Measurements from ENCODE around the gene PSMB4.
A peak's percentile ranks its signal among the peaks of the same experiment; 100 is the strongest.
"Not testable (repeated sequence)": the region's sequence is repeated elsewhere in the genome, so short reads cannot be mapped to it uniquely, and the experiment has no call there.

PSMB4 gene

GRCh38 chr1:151399324-151400171 is at the start of gene PSMB4:
TSS of gene PSMB4 (plus strand) at chr1:151399573. CDS start at chr1:151399588, 15 bp downstream.
- DNase-seq, result peak; percentile 92

GRCh38 chr1:151350323-151350722 is 49.0 kb upstream of the PSMB4 start:
- DNase-seq, result not testable (repeated sequence)

- DNase-seq, result no peak
Observed at GRCh38 chr1:151352021-151352718, 47.2 kb upstream of the PSMB4 start.

- DNase-seq, result no peak
Observed at GRCh38 chr1:151356696-151357095, 42.7 kb upstream of the PSMB4 start.

- DNase-seq, result no peak
Observed at GRCh38 chr1:151361883-151362282, 37.5 kb upstream of the PSMB4 start.

GRCh38 chr1:151362308-151363155 is 36.8 kb upstream of the PSMB4 start:
- DNase-seq, result no peak

GRCh38 chr1:151364996-151365395 is 34.4 kb upstream of the PSMB4 start:
- no peak for DNase-seq

GRCh38 chr1:151367658-151368392 is 31.5 kb upstream of the PSMB4 start:
- DNase-seq, result no peak

- DNase-seq, result no peak
Observed at GRCh38 chr1:151368393-151369301, 30.7 kb upstream of the PSMB4 start.

- DNase-seq, result no peak
Observed at GRCh38 chr1:151369302-151369610, 30.1 kb upstream of the PSMB4 start.

GRCh38 chr1:151369621-151370048 is 29.7 kb upstream of the PSMB4 start:
- DNase-seq, result no peak

GRCh38 chr1:151370211-151370911 is 29.0 kb upstream of the PSMB4 start:
- DNase-seq, result no peak

GRCh38 chr1:151371370-151372057 is 27.9 kb upstream of the PSMB4 start:
- DNase-seq, result peak; percentile 80

- peak; percentile 81 for DNase-seq
Observed at GRCh38 chr1:151372058-151372934, 27.1 kb upstream of the PSMB4 start, which contains the start of gene SELENBP1. TSS of gene SELENBP1 (minus strand) at chr1:151372705. CDS start at chr1:151372641, 64 bp downstream.

GRCh38 chr1:151373196-151373595 is 26.2 kb upstream of the PSMB4 start:
- DNase-seq, result no peak

- no peak for DNase-seq
Observed at GRCh38 chr1:151377150-151377884, 22.1 kb upstream of the PSMB4 start.

- DNase-seq, result no peak
Observed at GRCh38 chr1:151384584-151384983, 14.8 kb upstream of the PSMB4 start.

GRCh38 chr1:151386002-151386401 is 13.4 kb upstream of the PSMB4 start:
- DNase-seq, result no peak

Data from right hindlimb (tissue), 1 donor.